HG02763 (cell line): Measurements from ENCODE around the gene TMEM131L.
"Not testable (repeated sequence)": the region's sequence is repeated elsewhere in the genome, so short reads cannot be mapped to it uniquely, and the experiment has no call there.

ENCODE experiments used
- ATAC-seq: cut with Tn5 transposase; IDR thresholded peaks from one replicate; pipeline ENCODE4 v1.9.1; 2021; ENCODE audit warnings: mild to moderate bottlenecking, moderate library complexity; ENCODE audit not compliant: unreplicated experiment

TMEM131L gene

GRCh38 chr4:153609070-153609469 lies 142.9 kb downstream of the TMEM131L start:
- ATAC-seq: not testable (repeated sequence)

- ATAC-seq: no peak
Measured at GRCh38 chr4:153610623-153611376, 144.6 kb downstream of the TMEM131L start.

GRCh38 chr4:153611679-153612078 lies 145.5 kb downstream of the TMEM131L start:
- no peak for ATAC-seq

- ATAC-seq: no peak
Measured at GRCh38 chr4:153612878-153613277, 146.7 kb downstream of the TMEM131L start.

- ATAC-seq: no peak
Measured at GRCh38 chr4:153616006-153616555, 149.9 kb downstream of the TMEM131L start.

GRCh38 chr4:153618833-153619232 lies 152.7 kb downstream of the TMEM131L start:
- no peak for ATAC-seq

GRCh38 chr4:153619811-153620210 lies 153.7 kb downstream of the TMEM131L start:
- no peak for ATAC-seq

GRCh38 chr4:153620352-153620751 lies 154.2 kb downstream of the TMEM131L start:
- ATAC-seq: no peak

- no peak for ATAC-seq
Measured at GRCh38 chr4:153622093-153622492, 155.9 kb downstream of the TMEM131L start.

GRCh38 chr4:153622778-153623240 lies 156.6 kb downstream of the TMEM131L start:
- ATAC-seq: no peak

GRCh38 chr4:153623491-153623890 lies 157.3 kb downstream of the TMEM131L start:
- ATAC-seq: no peak

GRCh38 chr4:153628796-153629315 lies 162.7 kb downstream of the TMEM131L start:
- no peak for ATAC-seq

- no peak for ATAC-seq
Measured at GRCh38 chr4:153629776-153630175, 163.6 kb downstream of the TMEM131L start.

GRCh38 chr4:153634738-153635353 lies 168.7 kb downstream of the TMEM131L start:
- ATAC-seq: no peak

GRCh38 chr4:153635846-153636245 lies 169.7 kb downstream of the TMEM131L start:
- no peak for ATAC-seq

GRCh38 chr4:153637201-153637600 lies 171.0 kb downstream of the TMEM131L start:
- no peak for ATAC-seq

GRCh38 chr4:153638011-153638410 lies 171.9 kb downstream of the TMEM131L start:
- no peak for ATAC-seq

GRCh38 chr4:153638999-153639398 lies 172.8 kb downstream of the TMEM131L start:
- no peak for ATAC-seq

GRCh38 chr4:153639833-153640802 lies 174.0 kb downstream of the TMEM131L start:
- no peak for ATAC-seq

GRCh38 chr4:153641532-153641931 lies 175.4 kb downstream of the TMEM131L start:
- no peak for ATAC-seq
